Testis (tissue), 3 donors: ENCODE results near the gene PEMT. TPM values are rescaled to one million over a fixed set of nuclear protein-coding genes. Genes with fewer than 3 reads are reported as not detected.

Source experiments
- DNase-seq: peaks from one replicate; pipeline ENCODE4 v3.0.0-alpha.2; 2019
- H3K27ac ChIP-seq, 2 donors: fragments of 200-600 bp; sonication (generic); one replicate each; pipeline ENCODE4 v1.5.1; 2019
- H3K27me3 ChIP-seq: fragments of 200-600 bp; sonication (generic); one replicate; pipeline ENCODE4 v1.5.1; 2019
- H3K36me3 ChIP-seq: fragments of 200-600 bp; sonication (generic); one replicate; pipeline ENCODE4 v1.5.1; 2017; ENCODE audit warnings: low read depth; ENCODE audit errors: missing control alignments
- H3K4me1 ChIP-seq: fragments of 200-600 bp; sonication (generic); one replicate; pipeline ENCODE4 v1.5.1; 2019
- H3K4me3 ChIP-seq, 2 donors: fragments of 200-600 bp; sonication (generic); one replicate each; pipeline ENCODE4 v1.5.1; 2017 to 2019
- H3K9me3 ChIP-seq: fragments of 200-600 bp; sonication (generic); one replicate; pipeline ENCODE4 v1.5.1; 2017
- POLR2A ChIP-seq: fragments of 450-650 bp; IDR thresholded peaks from one replicate; pipeline ENCODE4 v1.6.1; 2017; ENCODE audit warnings: antibody characterized with exemption, mild to moderate bottlenecking, moderate library complexity
- WGBS, 2 donors: methylation state at CpG; one replicate each; pipeline ENCODE4 v1.1.5; 2018; 5-methylcytosine and 5-hydroxymethylcytosine counted together
- intact Hi-C: fragments of 100-400 bp; cut with DNase I; formaldehyde crosslinking; loops from one replicate; pipeline ENCODE4 v1.15.1; 2023; ENCODE audit warnings: low total_unique reads
- polyA plus RNA-seq: library from polyadenylated mRNA; stranded (reverse); fragments of 350-450 nt; fragmentation: Illumina TruSeq; extraction: RNeasy Lipid Tissue Mini Kit (QIAGEN cat#74804); gene quantifications from one replicate; pipeline ENCODE4 v1.2.3, GENCODE V29; 2014; ENCODE audit warnings: low read depth, low replicate concordance; ENCODE audit not compliant: insufficient read depth
- total RNA-seq, 2 donors: library from RNA; depleted of rRNA; stranded (reverse); fragments of >200 nt; gene quantifications; one replicate each; pipeline ENCODE4 v1.2.3, GENCODE V29; 2016
- TF ChIP-seq, protein P1 (sequence below), 3 experiments: fragments of 450-650 bp in 2 of 3; fragments of 200-600 bp in 1 of 3; sonication (generic) in 1 of 3; IDR thresholded peaks; one replicate each; pipeline ENCODE4 v1.5.1; 2016 to 2019; ENCODE audit warnings: antibody characterized with exemption in 3 of 3, mild to moderate bottlenecking in 2 of 3, moderate library complexity in 1 of 3

PEMT gene
- total and polyA plus RNA-seq, 3 donors from 2014 or later = 66.0 to 120 (median 83.1) TPM

DNA sequence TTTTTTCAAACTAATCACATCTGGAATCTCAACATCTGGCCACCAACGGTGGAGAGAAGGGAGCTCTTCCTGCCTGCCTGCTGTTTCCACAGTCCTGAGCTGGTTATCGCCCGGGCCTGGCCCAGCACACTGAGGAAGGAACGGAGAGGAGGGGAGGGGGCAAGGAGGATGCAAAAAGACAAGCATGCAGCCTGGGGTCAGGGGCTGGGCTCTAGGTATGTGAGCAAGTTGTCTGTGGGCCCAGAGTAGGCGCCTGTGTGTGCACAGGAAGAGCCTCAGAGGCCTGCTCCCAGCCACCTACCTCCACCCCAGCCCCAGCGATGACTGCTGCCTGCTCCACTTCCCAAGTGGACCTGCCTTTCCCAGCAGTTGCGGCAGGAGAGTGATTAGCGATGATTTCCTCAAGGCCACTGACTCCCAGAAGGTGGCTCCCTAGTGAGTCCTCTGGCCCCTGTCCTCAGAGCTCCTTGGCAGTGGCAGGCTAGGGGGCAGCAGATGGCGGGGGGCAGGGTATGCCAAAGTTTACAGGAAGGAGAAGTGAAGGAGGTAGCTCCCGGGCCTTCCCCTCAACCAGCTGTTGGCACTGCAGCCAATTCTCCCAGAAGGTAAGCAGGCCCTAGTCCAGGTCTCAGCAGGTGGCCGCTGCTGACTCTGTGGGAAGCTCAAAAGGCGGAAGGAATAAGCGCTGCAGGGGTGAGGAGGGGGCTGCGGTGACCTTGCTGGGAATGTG lies 68.3 kb downstream of the PEMT start:
- Histone ChIP-seq H3K4me3 (no peak overlapping the region), H3K4me1 (peaks cover 28% of the 10 kb centered on the region), H3K27me3 (no peaks in the 10 kb centered on the region), H3K36me3 (no peaks in the 10 kb centered on the region), H3K27ac (no peak overlapping the region), H3K9me3 (no peaks in the 10 kb centered on the region)
- no peak for TF ChIP-seq POLR2A
- TF ChIP-seq, protein P1, sequence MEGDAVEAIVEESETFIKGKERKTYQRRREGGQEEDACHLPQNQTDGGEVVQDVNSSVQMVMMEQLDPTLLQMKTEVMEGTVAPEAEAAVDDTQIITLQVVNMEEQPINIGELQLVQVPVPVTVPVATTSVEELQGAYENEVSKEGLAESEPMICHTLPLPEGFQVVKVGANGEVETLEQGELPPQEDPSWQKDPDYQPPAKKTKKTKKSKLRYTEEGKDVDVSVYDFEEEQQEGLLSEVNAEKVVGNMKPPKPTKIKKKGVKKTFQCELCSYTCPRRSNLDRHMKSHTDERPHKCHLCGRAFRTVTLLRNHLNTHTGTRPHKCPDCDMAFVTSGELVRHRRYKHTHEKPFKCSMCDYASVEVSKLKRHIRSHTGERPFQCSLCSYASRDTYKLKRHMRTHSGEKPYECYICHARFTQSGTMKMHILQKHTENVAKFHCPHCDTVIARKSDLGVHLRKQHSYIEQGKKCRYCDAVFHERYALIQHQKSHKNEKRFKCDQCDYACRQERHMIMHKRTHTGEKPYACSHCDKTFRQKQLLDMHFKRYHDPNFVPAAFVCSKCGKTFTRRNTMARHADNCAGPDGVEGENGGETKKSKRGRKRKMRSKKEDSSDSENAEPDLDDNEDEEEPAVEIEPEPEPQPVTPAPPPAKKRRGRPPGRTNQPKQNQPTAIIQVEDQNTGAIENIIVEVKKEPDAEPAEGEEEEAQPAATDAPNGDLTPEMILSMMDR (IDR thresholded peaks at IDR 0.05) = no peak
- WGBS, 2 donors = 47 to 51% methylated on average over 11 to 14 of the region's 14 CpGs
- DNase-seq = peak; percentile 37
- intact Hi-C loops = no loop called here

DNA sequence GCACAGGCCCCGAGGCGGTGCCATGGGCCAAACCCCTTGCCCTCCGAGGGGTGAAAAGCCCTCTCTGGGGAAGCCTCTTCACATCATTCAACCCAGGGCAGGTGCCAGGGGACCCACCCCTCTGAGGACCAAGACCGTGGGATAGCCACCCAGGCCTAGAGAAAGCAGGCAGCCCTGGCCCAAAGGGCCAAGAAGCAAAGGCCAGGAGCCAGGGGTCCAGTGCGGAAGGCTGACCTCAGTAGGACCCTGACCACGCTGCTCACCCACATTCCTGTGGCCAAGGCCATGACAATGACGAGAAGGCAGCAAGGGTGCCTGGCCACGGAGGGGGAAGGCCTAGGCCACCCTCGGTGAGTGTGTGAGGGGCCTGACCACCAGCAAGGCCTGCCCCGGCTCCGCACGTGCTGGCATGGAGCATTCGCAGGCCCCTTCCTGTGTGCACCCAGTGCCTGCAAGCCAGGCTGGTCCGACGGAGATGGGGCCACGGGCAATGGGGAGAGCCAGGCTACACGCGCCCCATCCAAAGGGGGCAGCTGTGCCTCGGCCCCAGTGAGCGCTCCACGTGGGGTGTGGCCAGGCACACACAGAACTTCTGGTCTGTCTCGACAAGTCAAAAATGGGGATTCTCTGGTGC lies 70.8 kb downstream of the PEMT start:
- TF ChIP-seq, protein P1 (IDR thresholded peaks at IDR 0.05) = no peak
- TF ChIP-seq POLR2A = no peak
- Histone ChIP-seq H3K4me1 (peaks cover 14% of the 10 kb centered on the region), H3K27ac (no peak overlapping the region), H3K9me3 (no peaks in the 10 kb centered on the region), H3K27me3 (no peaks in the 10 kb centered on the region), H3K4me3 (no peak overlapping the region), H3K36me3 (no peaks in the 10 kb centered on the region)
- intact Hi-C loops = no loop called here
- 89 to 100% methylated on average over 3 to 22 of the region's 22 CpGs for WGBS, 2 donors
- DNase-seq = no peak

DNA sequence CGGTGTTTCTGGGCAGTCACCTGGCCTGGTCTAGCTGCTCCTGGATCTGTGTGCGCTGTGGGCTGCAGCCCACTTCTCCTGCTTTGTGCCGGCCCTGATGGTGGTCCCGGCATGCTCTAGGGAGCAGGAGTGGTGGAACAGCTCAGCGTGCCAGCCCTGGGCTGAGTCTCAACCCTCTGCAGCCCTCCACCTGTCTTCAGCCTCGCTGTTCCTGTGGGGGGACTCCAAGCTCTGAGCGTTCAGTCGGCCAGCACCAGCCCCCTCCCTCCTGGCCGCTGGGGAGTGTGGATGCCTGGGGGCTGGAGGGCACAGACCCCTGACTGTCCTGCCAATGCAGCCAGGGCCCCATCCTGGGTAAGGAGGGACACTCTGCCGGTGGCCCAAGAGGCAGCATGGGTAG lies 71.6 kb downstream of the PEMT start:
- Histone ChIP-seq H3K4me1 (peaks cover 8% of the 10 kb centered on the region), H3K9me3 (no peaks in the 10 kb centered on the region), H3K27me3 (no peaks in the 10 kb centered on the region), H3K4me3 (no peak overlapping the region), H3K27ac (no peak overlapping the region), H3K36me3 (no peaks in the 10 kb centered on the region)
- no peak for TF ChIP-seq POLR2A
- TF ChIP-seq, protein P1 (IDR thresholded peaks at IDR 0.05) = no peak
- 90 to 100% methylated on average over 2 to 8 of the region's 10 CpGs for WGBS, 2 donors
- no peak for DNase-seq
- intact Hi-C loops = no loop called here

DNA sequence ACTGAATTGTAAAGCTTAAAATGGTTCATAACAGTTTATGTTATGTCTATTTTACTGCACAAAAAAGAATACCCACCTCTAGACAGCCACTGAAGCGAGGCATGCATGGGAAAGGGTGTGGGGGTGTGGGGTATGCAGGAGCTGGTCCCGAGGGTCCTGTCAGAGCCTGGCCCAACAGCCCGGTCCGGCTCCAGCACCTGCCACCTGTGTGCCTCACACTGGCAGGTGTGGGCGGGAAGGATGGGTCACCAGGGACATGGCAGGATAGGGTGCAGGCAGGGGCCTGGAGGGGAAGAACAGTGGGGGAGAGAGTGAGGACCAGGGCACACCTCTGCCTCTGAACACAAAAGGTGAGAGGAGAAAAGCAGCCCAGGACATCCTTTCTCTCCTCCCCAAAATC lies 72.6 kb downstream of the PEMT start:
- no peaks in the 10 kb centered on the region for H3K27me3 ChIP-seq
- intact Hi-C loops = no loop called here
- no peaks in the 10 kb centered on the region for H3K9me3 ChIP-seq
- no peaks in the 10 kb centered on the region for H3K36me3 ChIP-seq
- TF ChIP-seq, protein P1 (IDR thresholded peaks at IDR 0.05) = no peak
- no peak for TF ChIP-seq POLR2A
- 91 to 95% methylated on average over 5 of the region's 5 CpGs for WGBS, 2 donors
- no peak overlapping the region for H3K27ac ChIP-seq
- peaks cover 8% of the 10 kb centered on the region for H3K4me1 ChIP-seq
- H3K4me3 ChIP-seq = no peak overlapping the region
- no peak for DNase-seq
